TTC549 (cell line): Measurements from ENCODE around the gene DNAJC18.
"Not testable (repeated sequence)": the region's sequence is repeated elsewhere in the genome, so short reads cannot be mapped to it uniquely, and the experiment has no call there.

Experiments
- FAIRE-seq: peaks from 2 replicates; lab custom pipeline; 2012; peaks lifted over from hg19 to GRCh38; lab: Jason Lieb, UNC

DNAJC18 gene

DNA sequence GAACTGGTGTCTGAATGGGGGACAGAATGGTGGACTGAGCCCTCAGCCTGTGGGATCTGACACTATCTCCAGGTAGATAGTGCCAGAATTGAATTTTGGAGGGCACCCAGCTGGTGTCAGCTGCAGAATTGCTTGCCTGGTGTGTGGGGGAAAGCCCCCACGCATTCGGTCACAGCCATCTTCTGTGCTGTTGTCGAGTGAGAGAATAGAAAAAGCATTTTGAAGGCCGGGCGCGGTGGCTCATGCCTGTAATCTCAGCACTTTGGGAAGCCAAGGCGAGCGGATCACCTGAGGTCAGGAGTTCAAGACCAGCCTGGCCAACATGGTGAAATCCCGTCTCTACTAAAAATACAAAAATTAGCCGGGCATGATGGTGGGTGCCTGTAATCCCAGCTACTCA lies 52.4 kb downstream of the DNAJC18 start:
- not testable (repeated sequence) for FAIRE-seq

GRCh38 chr5:139386050-139386438 lies 53.3 kb downstream of the DNAJC18 start:
- no peak for FAIRE-seq

DNA sequence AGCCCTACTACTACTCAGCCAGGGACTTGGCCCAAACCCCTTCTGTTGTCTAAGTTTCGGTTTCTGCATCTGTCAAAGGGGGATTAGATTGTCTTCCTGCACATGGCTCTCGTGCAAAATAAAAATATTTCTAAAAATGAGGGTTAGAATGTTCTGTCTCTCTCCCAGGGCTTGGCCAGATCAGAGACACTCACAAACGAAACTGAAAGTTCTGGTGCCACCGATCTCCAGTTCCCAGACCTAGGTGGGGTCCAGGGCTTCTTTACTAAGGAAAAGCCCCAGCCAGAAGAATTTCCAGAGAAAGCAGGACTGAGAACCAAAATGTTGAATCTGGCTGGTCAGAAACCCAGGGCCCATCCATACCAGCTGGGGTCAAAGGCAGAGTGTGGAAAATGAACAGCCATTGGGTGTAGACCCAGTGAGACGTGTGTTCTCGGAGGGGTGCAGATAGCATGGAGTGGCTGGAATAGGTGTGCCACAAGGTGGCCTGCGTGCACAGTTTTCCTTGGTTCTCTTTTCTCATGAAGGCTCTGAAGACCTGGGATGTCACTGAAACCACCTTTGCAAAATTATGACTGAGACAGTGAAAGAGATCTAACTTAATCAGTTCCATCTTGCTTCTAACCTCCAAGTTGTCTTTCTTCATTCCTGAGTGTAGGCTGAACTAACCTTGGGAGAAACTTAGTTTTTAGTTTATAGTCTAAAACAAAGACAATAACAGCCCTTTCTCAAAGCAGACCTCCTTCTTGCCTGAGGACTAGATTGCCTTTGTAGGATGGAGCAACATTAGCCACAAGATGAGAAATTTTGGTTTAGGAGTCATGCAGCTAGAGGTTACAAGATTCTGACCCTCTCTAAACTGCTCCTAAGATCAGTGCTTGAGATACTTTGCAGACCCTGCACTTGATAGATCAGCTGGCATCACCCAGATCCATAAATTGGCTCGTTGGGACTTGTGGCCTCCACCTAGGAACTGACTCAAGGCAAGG lies 54.0 kb downstream of the DNAJC18 start:
- no peak for FAIRE-seq

DNA sequence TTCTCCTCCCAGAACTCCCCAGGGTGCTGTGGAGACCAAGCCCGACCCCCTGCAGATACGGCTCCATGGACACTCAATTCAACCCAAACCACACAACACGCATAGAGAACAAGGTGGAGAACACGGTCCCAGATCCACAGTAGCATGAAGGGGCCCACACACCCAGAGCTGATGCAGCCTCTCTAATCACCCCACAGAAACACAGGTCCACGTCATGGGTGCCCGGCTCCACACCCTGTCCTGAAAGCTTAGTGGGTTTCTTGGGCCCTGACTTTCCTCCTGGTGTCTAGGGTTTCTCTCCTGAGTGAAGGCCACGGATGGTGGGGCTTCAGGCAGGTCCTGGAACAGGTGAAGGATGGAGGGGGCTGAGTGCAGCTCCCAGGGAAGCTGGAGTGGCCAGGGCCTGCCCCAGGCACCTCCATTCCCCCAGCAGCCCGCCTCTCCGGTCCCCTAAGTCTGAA lies 54.7 kb downstream of the DNAJC18 start:
- FAIRE-seq, result no peak

DNA sequence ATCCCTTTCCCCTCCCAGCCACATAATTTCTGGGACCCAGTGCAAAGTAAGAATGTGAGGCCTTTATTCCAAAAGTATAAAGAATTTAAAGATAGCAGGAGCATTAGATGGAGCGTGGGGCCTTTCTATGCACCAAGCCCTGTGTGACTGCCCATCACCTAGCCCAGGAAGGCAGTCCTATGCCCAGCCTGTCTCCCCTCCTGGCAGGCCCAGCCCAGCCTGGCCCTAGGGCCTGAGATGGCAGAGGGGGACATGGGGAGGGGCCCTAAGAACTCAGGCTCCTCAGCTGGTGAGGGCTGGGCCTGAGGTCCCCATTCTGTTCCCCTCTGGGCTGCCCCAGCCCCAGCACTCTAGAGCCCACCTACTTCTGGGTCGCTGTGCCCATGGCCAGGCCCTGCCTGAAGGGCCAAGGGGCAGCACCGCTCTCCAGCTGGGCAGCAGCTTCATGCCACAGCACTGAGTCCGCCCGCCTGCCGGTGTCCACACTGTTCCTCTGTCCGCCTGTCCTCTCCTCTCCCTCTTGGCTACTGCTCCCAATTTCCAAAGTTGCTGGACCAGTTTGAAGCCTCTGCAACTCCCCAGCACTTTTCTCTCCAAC lies 55.2 kb downstream of the DNAJC18 start:
- FAIRE-seq, result no peak

- FAIRE-seq, result no peak
Measured at GRCh38 chr5:139383275-139383992, 55.9 kb downstream of the DNAJC18 start, which contains the start of gene SLC23A1. Gene SLC23A1, minus strand, starts transcription at chr5:139383297. Its CDS starts 44 bp downstream, at chr5:139383253.

DNA sequence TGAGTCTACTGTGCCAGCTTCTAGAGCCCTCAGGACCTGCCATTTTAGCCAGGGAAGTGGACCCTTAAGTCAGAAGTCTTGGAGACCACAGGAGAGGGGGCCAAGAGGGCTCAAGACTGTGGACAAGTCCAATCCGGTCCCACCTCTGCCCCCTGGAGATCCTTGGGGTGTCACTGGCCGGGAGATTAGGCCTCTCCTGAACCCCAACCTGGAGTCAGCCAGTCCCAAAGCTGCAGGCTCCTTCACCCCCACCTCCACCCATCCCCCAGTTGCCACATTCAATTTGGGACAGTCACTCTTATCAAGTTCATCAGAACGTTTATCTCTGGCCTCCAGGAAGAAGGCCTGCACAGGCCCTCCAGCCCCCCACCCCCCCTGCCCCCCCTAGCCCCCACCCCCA lies 56.5 kb downstream of the DNAJC18 start:
- FAIRE-seq, result no peak

DNA sequence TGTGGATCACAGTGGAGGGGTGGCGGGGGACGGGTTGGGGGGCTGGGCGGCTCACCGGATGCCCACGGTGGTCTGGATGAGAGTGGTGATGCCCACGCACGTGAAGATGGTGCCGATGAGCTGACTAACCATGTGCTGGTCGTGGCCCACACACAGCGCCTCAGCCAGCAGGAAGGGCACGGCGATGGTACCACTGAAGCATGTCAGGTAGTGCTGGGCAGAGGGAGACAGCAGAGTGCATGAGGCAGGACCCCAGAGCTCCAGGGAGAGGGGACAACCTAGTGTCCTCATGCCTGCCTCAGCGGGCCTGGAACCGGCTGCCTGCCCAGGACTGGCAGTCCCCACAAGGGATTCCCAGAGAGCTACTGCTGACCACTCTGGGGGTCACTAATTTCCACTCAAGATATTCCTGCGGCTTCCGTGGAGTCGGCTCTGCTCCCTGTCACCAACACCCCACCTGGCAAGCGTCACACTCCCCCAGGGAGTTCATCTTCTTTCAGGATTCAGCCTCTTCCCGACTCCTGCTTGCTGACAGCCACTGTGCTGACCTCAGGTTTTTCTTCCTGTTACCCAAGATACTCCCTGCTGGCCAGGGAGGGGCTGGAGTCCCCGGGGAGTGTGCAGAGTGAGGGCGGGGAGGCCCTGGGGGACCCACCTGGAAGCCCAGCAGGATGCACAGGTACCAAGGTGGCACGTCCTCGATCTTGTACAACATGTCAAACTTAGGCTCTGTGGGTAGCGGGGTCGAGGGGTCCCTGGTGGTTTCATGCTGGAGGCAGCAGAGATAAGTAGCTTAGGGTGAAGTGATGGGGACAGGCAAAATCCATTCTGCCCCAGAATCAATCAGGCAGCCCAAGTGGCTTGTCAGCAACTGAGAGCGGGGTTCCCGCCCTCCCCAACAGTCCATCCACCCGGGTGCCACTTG lies 57.2 kb downstream of the DNAJC18 start:
- FAIRE-seq, result no peak

GRCh38 chr5:139379626-139380449 lies 59.5 kb downstream of the DNAJC18 start:
- FAIRE-seq, result no peak

GRCh38 chr5:139378941-139379361 lies 60.4 kb downstream of the DNAJC18 start:
- FAIRE-seq, result no peak

GRCh38 chr5:139378101-139378825 lies 61.1 kb downstream of the DNAJC18 start:
- no peak for FAIRE-seq

DNA sequence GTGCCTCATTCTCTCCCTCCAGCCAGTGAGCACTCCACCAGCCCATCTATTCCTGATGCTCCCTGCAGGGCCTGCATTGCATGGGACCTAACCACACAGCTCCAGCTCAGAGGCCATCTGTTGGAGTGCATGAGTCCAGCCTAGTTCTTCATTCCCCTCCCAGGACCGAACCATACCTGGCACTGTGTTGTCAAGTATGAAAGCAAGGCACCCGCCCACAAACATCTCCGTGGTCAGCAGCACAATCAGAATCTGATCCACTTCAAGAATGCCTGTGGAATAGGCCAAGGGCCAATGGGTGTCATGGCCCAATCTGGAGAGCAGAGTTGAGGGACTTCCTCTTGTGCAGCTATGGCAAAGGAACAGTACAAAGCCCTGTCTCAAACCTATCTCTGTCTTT lies 62.1 kb downstream of the DNAJC18 start:
- no peak for FAIRE-seq

GRCh38 chr5:139376364-139376763 lies 63.0 kb downstream of the DNAJC18 start:
- FAIRE-seq, result no peak

- no peak for FAIRE-seq
Measured at GRCh38 chr5:139374909-139375308, 64.4 kb downstream of the DNAJC18 start.

DNA sequence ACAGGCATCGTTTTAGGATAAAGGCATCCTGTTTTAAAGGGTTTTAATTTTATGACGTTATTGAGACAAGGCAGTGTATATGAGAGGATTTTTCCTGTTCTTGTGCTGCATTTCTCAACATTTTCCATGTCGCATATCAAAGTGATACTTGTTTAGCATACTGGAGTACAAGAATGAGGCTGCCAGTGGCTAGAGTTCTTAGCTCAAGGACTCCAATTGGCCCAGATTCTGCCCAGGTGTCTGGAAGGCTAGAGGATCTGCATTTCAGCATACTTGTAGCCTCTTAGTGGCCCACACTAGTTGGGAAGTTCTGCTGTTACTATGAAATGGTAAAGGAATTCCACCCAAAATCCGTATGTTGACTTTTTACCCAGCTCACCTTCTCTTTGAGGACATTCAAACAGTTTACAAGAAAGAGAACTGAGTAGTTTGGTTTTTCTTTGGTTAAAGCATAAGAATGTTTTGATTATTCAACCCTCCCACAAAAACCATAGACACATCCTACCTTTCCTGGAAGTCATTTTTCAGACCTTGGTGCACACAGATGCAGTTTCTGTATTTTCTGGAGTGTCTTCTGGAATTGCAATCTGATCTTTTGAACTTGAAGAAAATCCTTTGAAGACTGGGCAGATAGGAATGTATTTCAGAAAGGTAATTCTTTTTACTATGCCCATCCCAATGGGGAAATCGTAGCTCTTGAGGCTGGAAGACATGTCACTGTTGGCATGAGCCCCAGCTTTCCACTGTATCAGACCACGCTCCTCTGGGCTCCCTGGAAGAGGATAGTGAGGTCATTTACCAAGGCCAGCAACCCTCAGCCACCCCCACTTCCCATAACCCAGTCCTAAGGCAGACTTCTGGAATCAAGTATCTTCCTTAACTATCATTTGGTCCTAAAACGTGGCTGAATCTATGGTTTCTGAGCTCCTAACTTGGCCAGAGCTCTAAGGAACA lies 67.6 kb downstream of the DNAJC18 start:
- FAIRE-seq, result no peak

DNA sequence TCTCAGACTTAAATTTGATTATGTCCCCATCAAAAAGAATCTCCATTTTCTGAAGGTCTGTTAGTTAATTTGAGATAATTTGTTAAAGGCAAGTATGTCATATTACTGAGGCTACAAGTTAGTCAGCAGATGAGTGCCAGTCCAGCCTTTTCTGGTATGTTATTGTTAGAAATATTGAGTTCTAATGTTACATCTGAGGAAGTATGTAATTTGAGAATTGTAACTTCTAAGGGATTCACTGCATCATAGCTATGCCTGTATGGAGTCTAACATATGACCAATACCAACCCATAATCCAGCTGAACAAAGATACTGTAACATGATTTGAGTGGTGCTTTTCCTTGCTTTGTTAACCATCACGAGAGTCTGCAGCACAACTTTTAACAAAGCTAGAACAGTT lies 70.1 kb downstream of the DNAJC18 start:
- FAIRE-seq, result no peak

DNA sequence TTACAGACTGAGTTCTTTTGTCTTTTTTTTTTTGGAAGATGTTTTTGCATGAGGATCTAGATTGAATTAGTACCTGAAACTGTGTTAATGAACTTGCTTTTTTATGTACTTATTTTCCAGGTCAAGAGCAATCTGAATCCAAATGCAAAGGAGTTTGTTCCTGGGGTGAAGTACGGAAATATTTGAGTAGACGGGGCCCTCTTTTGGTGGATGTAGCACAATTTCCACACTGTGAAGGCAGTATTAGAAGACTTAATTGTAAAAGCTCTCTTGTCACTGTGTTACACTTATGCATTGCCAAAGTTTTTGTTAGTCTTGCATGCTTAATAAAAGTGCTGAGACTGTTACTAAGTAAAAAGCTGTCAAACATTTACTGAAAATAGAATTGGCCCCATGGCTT lies 70.7 kb downstream of the DNAJC18 start:
- FAIRE-seq, result no peak

DNA sequence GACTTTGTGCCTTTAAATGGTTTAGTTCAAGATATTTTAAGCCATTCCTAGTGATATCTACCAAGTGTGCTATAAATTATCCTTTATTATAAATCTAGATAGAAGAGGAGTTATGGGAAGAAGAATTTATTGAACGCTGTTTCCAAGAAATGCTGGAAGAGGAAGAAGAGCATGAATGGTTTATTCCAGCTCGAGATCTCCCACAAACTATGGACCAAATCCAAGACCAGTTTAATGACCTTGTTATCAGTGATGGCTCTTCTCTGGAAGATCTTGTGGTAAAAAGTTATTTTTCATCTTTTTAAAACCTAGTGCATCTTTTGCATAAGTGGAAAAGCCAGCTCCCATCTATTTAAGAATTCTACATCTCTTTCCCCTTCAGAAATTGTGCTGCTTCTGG lies 74.9 kb downstream of the DNAJC18 start:
- no peak for FAIRE-seq

- FAIRE-seq, result no peak
Measured at GRCh38 chr5:139363937-139364336, 75.4 kb downstream of the DNAJC18 start.
